Measurements from ENCODE around the gene RPTOR. TPM values are rescaled to one million over a fixed set of nuclear protein-coding genes. Genes with fewer than 3 reads are reported as not detected.

The RPTOR gene
- total RNA-seq, 1 experiment from 2014 or later = 58.0 TPM

GRCh38 chr17:80901319-80901718 lies 356.7 kb downstream of the RPTOR start:
- ChIA-PET CTCF (no interaction called here), POLR2A (no interaction called here)
- in situ Hi-C loops (cut with HindIII; ENCODE audit: low pct_unique_long_range_greater_than_20kb, low sequenced_read_pairs) = no loop called here
- Histone ChIP-seq H3K27ac (ENCODE audit: low read length) (no peak overlapping the region), H3K9me3 (ENCODE audit: control insufficient read depth, insufficient read depth, low read depth, low read length) (no peaks in the 10 kb centered on the region), H3K4me3 (ENCODE audit: low read depth in 2 of 2, low read length in 2 of 2) (no peak overlapping the region), H3K4me1 (ENCODE audit: control insufficient read depth, insufficient read depth, low read length) (no peaks in the 10 kb centered on the region), H3K36me3 (ENCODE audit: control insufficient read depth, insufficient read depth, low read length) (no peaks in the 10 kb centered on the region), H3K27me3 (ENCODE audit: control insufficient read depth, insufficient read depth, low read length) (no peaks in the 10 kb centered on the region)
- TF ChIP-seq CTCF (IDR thresholded peaks at IDR 0.05) (no peak), REST (IDR thresholded peaks at IDR 0.05; ENCODE audit: insufficient read depth in 1 of 2, low read depth in 2 of 2, low read length in 1 of 2) (no peak), POLR2AphosphoS5 (IDR thresholded peaks at IDR 0.05; ENCODE audit: low read depth, low read length) (no peak), SIN3A (IDR thresholded peaks at IDR 0.05; ENCODE audit: borderline replicate concordance, insufficient read depth, low read depth, low read length) (no peak), TCF7L2 (IDR thresholded peaks at IDR 0.05; ENCODE audit: low read depth, low read length) (no peak)
- ATAC-seq = no peak
- DNase-seq (ENCODE audit: low read depth, low spot score) = no peak
- intact Hi-C loops (cut with micrococcal nuclease; ENCODE audit: unreplicated experiment) = no loop called here
- BruUV-seq (replicated peaks) = no TSS peak

DNA sequence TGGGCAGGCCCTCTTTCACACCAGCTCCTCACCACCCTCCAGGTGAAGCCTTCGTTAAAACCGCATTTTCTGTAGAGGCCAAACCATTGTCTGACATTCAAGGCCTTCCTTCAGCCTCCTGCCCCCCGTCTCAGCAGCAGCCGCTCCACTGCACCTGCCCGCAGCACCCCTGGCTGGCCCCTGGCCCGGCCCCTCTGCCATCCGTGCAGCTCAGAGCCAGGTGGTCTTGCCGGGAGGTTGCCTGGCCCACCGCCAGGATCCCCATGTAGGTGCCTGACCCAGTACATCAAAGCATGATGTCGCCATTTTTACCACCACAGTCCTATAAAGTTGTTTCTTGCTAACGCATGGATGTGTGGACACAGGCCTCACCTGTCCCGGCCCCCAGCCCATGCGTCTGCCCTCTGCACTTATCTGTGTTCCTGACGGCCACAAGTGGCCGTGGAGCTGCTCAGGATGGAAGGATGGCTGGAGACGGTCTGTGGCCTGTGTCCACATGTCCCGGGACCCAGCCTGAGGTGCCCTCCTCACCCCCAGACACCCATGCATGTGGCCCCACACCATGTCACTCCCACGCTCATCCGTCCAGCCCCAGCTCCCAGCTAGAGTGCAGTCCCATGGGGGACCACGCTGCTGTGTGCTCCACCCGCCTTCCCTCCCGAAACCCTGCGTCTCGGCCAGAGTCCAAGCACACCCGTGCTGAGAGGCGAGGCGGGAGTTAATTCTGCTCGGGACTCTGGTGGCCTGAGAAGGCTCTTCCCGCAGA lies 357.7 kb downstream of the RPTOR start:
- no peak for DNase-seq (ENCODE audit: low read depth, low spot score)
- ChIA-PET CTCF (no interaction called here), POLR2A (no interaction called here)
- H3K4me3 ChIP-seq (ENCODE audit: low read depth in 2 of 2, low read length in 2 of 2) = no peak overlapping the region
- intact Hi-C loops (cut with micrococcal nuclease; ENCODE audit: unreplicated experiment) = no loop called here
- H3K9me3 ChIP-seq (ENCODE audit: control insufficient read depth, insufficient read depth, low read depth, low read length) = no peaks in the 10 kb centered on the region
- no peak overlapping the region for H3K27ac ChIP-seq (ENCODE audit: low read length)
- no peaks in the 10 kb centered on the region for H3K4me1 ChIP-seq (ENCODE audit: control insufficient read depth, insufficient read depth, low read length)
- no peak for ATAC-seq
- H3K36me3 ChIP-seq (ENCODE audit: control insufficient read depth, insufficient read depth, low read length) = no peaks in the 10 kb centered on the region
- no peaks in the 10 kb centered on the region for H3K27me3 ChIP-seq (ENCODE audit: control insufficient read depth, insufficient read depth, low read length)
- no peak for TF ChIP-seq TCF7L2 (IDR thresholded peaks at IDR 0.05; ENCODE audit: low read depth, low read length)
- no peak for TF ChIP-seq POLR2AphosphoS5 (IDR thresholded peaks at IDR 0.05; ENCODE audit: low read depth, low read length)
- no peak for TF ChIP-seq CTCF (IDR thresholded peaks at IDR 0.05)
- TF ChIP-seq SIN3A (IDR thresholded peaks at IDR 0.05; ENCODE audit: borderline replicate concordance, insufficient read depth, low read depth, low read length) = no peak
- BruUV-seq (replicated peaks) = no TSS peak
- in situ Hi-C loops (cut with HindIII; ENCODE audit: low pct_unique_long_range_greater_than_20kb, low sequenced_read_pairs) = no loop called here
